Subcutaneous preadipocyte (primary cell): Measurements from ENCODE around the gene ZDHHC11B. TPM values are rescaled to one million over a fixed set of nuclear protein-coding genes. Genes with fewer than 3 reads are reported as not detected.

Experiments used
- total RNA-seq: library from RNA; depleted of rRNA; stranded (reverse); fragments of >200 nt; gene quantifications from 2 replicates; pipeline ENCODE4 v1.2.3, GENCODE V29; 2012

Gene ZDHHC11B
- total RNA-seq: 0.20 TPM in 1 of 2 replicates, not detected in the other

GRCh38 chr5:784428-785177 lies at the start of gene ZDHHC11B:
Gene ZDHHC11B, minus strand, starts transcription at chr5:784729. Its CDS starts 17,810 bp downstream, at chr5:766919.

GRCh38 chr5:693271-694041 lies 91.1 kb downstream of the ZDHHC11B start, which contains the start of gene TPPP:
Gene TPPP, minus strand, starts transcription at chr5:693352. Its CDS starts 15,292 bp downstream, at chr5:678060.

Other genes with a start within 250 kb of the ZDHHC11B start
- 3.7 and 7.0 TPM in 2 replicates for gene CEP72, start 172.4 kb downstream of the ZDHHC11B start, total RNA-seq
- gene TPPP, start 91.4 kb downstream of the ZDHHC11B start, total RNA-seq: 0.20 TPM in 1 of 2 replicates, not detected in the other
- gene ZDHHC11, start 66.3 kb upstream of the ZDHHC11B start, total RNA-seq: 0.37 and 2.0 TPM in 2 replicates
- gene BRD9, start 108.1 kb upstream of the ZDHHC11B start, total RNA-seq: 31.2 and 46.1 TPM in 2 replicates
- gene TRIP13, start 108.2 kb upstream of the ZDHHC11B start, total RNA-seq: 29.8 and 51.0 TPM in 2 replicates
- 0.20 and 0.73 TPM in 2 replicates for gene NKD2, start 224.1 kb upstream of the ZDHHC11B start, total RNA-seq